ENCODE results near the gene ZNF205.
"Not testable (repeated sequence)": the region's sequence is repeated elsewhere in the genome, so short reads cannot be mapped to it uniquely, and the experiment has no call there.

ZNF205 gene

DNA sequence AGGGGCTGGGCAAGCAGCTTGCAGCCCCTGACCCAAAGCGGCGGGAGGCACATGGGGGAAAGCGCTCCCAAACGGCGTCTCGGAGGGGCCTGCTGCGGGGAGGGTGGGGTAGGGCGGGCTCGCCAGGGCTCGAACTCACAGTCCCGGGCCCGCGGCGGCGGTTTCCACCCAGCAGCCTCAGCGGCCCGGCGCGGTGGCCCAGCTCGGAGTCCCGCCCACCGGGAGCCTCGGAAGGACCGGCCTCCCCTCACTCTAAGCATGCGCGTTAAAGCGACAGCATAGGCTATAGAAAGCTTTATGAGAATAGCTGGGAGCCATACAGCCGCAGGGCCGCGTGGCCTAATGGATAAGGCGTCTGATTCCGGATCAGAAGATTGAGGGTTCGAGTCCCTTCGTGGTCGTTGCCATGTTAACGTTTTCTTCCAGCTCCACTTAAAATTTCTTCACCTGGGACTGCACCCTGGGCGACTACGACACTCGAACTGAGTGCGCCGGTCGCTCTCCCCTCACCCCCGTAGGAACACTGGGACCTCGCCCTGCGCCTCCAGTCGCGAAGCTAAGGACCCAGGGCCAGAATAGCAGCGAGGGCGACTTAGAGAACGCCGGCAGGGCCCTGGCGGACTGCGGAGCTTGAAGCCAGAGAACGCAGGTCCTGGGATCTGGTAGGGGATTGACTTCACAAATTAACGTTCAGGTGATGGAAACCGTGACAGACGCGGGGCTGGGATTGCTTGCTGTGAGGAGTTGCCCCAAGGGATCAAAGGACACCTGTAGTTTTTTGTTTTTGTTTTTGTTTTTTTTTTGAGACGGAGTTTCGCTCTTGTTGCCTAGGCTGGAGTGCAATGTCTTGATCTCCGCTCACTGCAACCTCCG is 38.2 kb downstream of the ZNF205 start:
- peak; percentile 99 for DNase-seq

DNA sequence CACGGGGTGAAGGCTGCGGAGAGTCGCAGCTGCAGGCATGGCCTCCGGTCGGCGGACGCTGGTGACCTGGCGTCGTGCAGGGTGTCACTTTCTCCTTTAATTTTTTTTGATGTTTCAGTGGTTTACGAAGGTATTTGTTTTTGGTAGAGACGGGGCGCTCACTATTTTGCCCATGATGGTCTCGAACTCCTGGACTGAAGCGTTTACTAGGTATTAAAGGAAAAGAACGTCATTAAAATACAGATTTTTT is 39.6 kb downstream of the ZNF205 start:
- DNase-seq, result no peak

- peak; percentile 84 for DNase-seq
Observed at GRCh38 chr16:3152277-3152990, 40.0 kb downstream of the ZNF205 start.

DNA sequence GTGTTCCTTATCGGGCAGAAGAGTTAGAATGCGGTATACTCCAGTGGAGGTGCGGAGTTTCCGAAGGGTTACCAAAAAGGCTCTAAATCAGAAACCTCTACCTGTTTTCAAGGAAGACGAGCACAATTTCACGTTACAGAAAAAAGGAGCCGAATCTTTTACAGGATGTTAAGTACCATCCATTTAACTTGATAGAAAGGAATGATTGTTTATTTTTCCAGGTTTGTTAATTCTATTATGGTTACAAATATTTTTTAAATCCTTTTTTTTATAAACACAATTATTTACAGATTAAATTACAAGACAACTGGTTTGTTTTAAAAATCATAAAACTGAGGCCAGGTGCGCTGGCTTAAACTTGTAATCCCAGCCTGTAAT is 40.6 kb downstream of the ZNF205 start:
- no peak for DNase-seq

DNA sequence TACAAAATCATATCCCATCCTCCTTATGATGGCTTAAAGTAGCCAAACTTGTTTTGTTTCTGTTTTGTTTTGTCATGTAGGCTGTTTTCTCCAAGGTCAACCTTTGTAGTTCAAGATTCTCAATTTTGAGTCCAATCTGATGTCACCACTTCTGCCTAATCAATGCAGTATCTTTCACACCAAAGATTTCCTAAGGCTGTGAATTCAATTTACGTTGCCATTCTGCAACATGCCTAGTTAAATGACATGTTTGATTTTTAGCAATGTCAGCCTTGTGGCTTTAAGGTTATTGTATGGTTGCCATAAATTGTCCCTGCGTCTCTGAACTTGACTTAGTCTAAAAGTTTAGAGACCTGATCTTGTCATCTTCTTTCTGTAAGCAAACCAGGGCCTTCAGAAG is 42.8 kb downstream of the ZNF205 start:
- DNase-seq, result no peak

GRCh38 chr16:3155972-3156371 is 43.6 kb downstream of the ZNF205 start:
- no peak for DNase-seq

DNA sequence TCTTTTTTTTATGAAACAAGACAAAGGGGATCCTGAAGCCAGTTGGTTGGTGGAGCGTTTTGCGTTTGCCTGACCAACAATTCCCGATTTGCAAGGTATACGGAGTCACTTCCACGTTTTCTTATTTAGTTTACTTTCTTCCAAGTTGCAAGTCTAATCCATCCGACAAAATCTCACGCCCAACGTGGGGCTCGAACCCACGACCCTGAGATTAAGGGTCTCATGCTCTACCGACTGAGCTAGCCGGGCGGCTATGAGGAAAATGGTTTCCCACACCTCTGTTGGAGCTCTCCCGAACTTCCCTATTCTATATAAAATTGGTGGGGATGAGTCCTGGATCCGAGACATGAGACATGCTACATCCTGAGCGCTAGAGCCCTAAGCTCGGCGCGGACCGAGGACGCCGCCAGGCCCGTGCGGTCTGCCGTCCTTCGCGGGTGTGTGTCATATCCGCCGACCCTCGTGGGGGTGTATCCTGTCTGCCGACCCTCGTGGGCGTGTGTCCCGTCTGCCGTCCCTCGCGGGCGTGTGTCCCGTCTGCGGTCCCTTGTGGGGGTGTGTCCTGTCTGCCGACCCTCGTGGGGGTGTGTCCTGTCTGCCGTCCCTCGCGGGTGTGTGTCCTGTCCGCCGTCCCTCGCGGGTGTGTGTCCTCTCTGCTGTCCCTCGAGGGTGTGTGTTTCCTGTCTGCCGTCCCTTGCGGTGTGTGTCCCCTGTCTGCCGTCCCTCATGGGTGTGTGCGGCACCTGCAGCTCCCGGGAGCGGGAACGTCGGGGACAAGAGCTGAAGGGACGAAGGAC is 45.0 kb downstream of the ZNF205 start:
- DNase-seq, result peak; percentile 55

DNA sequence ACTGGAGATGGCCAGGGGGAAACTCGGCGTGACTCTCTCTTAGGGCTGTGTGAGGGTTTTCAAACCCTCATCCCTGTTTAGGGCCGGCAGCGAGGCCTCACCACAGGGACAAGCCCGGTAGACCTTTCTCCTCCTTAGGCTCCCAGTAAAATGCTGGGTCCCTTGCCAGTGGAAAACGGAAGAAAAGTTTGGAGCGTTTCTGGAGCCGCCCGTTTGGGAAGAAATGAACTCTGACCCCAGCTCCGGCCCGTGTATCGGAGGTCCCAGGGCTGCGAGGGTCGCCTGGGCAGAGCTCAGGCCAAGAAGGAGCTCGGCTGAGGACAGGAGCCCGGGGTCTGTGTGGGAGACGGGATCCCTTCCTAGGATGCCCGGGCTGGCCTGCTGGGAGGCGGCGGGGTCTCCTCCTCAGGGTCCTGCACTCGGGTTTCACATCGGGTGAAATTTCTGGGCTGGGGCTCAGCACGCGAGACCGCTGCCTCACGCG is 45.7 kb downstream of the ZNF205 start:
- DNase-seq, result no peak

DNA sequence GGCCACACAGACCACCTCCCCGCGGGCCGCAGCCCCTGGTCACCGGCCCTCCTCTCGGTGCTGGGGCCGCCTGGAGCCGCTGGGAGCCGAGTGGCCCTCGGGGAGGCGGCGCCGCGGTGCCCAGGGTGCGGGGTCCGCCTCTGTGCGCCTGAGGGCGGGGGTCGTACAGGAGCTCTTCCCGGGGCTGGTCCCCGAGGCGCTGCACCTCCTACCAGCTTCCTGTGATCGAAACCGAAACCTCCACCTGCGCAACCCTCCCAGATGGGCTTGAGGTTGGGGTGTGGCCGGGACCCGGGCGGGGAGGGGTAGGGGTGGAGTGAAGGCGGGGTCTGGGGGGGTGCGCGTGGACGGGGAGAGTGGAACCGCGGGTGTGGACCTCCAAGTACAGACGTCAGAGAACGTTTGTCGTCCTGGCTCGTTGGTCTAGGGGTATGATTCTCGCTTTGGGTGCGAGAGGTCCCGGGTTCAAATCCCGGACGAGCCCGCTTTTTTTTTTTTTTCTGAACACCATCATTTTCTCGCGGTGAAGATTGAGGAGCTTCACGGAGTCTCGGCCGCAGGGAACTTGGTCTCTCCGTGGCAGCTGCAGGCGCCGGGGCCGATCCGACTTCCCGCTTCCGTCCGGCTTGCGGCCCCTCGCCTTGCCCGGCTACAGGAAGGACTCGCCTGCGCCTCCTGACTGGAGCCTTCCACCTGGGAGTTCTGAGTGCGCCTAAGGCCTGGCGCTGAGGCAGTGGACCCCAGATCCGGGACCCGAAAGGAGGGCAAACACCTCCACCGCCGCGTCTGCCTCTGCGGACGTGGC is 46.3 kb downstream of the ZNF205 start:
- peak; percentile 77 for DNase-seq

- no peak for DNase-seq
Observed at GRCh38 chr16:3161235-3162018, 49.0 kb downstream of the ZNF205 start.

DNA sequence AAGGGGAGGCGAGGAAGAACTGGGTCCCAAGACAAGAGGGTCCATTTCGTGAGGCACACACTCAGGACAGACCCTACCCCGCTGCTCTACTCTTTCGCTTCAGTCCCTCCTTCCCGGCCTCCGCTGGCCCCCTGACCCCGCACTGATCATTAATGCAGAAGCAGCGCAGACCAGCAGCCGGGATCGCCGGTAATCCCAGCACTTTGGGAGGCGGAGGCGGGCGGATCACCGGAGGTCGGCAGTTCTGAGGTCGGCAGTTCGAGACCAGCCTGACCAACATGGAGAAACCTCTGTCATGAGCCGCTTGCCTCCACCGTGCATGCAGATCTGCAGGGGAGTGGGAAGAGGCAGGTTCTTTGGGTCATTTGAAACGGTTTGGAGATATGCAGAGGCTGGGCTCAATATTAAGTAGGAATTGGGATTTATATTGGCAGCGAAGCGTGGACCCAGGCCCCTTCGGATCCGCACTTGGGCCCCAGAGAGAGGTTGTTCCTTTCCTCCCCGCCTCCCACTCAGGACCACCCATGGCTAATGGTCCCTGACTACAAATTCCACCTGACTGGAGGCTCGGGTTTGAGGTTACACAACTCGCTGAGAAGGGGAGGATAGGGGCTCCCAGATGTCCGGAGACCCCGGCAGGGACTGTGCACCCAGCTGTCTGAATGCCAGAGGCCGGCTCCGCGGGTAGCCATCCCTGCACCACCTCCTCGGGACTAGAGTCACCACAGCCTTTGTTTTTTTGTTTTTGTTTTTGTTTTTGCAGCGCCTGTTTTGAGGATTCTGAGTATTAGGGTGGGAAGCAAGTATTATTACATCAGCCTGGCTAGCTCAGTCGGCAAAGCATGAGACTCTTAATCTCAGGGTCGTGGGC is 52.0 kb downstream of the ZNF205 start:
- no peak for DNase-seq

DNA sequence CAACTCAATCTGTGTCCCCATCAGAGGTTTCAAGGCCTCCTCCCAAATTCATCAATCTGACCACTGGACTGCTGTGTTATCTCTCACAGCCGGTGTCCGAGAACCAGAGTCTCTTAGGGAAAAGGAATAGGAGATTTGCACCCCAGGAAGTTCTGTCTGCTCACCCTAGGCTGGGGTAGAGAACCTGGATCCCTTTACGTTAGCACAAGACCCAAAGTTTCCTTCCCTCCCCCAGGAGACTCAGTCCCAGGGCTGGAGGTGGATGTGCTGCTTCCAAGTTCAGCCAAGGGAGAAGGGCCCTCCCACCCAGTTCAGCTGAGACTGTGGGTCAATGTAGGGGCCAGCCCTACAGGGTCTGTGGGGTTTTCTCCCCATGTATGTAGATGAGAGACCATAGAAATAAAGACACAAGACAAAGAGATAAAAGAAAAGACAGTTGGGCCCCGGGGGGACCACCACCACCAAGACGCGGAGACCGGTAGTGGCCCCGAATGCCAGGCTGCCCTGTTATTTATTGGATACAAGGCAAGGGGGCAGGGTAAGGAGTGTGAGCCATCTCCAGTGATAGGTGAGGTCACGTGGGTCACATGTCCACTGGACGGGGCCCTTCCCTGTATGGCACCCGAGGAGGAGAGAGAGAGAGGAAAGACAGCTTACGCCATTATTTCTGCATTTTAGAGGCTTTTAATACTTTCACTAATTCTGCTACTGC is 52.9 kb downstream of the ZNF205 start:
- DNase-seq, result no peak

- DNase-seq, result no peak
Observed at GRCh38 chr16:3166505-3166886, 54.1 kb downstream of the ZNF205 start.

DNA sequence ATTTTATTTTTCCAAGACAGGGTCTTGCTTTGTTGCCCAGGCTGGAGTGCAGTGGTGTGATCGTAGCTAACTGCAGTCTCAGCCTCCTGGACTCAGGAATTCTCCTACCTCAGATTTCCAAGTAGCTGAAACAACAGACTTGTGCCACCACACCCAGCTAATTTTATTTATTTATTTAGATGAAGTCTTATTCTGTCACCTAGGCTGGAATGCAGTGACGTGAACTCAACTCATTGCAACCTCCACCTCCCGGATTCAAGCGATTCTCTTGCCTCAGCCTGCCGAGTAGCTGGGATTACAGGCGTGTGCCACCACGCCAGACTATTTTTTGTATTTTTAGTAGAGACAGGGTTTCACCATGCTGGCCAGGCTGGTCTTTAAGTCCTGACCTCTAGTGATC is 56.3 kb downstream of the ZNF205 start:
- not testable (repeated sequence) for DNase-seq
